ENCODE results near the gene LRFN4.

LRFN4 gene

GRCh38 chr11:66885469-66885868 lies 28.6 kb downstream of the LRFN4 start:
- TF ChIP-seq ZFX (IDR thresholded peaks at IDR 0.05; ENCODE audit: borderline replicate concordance) (no peak), CTCF (IDR thresholded peaks at IDR 0.05) (0 out of 2 replicates have a peak, but pooled peaks have one; percentile 1)
- no peak overlapping the region for H3K27ac ChIP-seq

- TF ChIP-seq CTCF (IDR thresholded peaks at IDR 0.05) (no peak), ZFX (IDR thresholded peaks at IDR 0.05; ENCODE audit: borderline replicate concordance) (no peak)
- no peak overlapping the region for H3K27ac ChIP-seq
Measured at GRCh38 chr11:66885950-66886440, 29.1 kb downstream of the LRFN4 start.

DNA sequence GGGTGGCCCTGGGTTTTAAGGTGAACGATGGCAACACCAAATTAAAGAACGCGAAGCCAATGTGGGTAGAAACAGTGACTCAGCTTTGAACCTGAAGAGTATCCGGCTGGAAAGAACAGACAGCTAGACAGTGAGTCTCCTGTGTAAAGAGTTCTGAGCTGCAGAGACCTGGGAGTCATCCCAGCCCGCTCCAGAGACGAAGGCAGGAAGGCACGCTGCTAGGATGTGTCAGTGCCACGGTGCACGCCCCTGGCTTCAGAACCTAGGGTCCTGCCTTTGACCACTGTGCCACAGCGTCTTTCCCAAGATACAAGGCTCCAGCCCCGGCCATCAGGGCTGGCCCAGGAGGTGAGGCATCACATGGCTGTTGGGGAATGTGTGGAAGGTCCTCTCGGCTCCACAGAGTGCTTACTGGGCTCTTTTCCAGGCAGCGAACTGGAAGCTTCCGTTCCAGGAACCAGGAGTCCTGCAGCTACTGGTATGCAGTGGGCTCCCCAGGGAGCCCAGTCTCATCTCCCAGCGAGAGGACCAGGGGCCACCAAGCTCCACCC lies 29.9 kb downstream of the LRFN4 start:
- TF ChIP-seq ZFX (IDR thresholded peaks at IDR 0.05; ENCODE audit: borderline replicate concordance): no peak
- no peak for TF ChIP-seq CTCF (IDR thresholded peaks at IDR 0.05)
- H3K27ac ChIP-seq: no peak overlapping the region

- TF ChIP-seq CTCF (IDR thresholded peaks at IDR 0.05): no peak
- TF ChIP-seq ZFX (IDR thresholded peaks at IDR 0.05; ENCODE audit: borderline replicate concordance): no peak
- H3K27ac ChIP-seq: no peak overlapping the region
Measured at GRCh38 chr11:66887526-66887925, 30.7 kb downstream of the LRFN4 start.

- TF ChIP-seq CTCF (IDR thresholded peaks at IDR 0.05) (no peak), ZFX (IDR thresholded peaks at IDR 0.05; ENCODE audit: borderline replicate concordance) (no peak)
- H3K27ac ChIP-seq: no peak overlapping the region
Measured at GRCh38 chr11:66888282-66888681, 31.4 kb downstream of the LRFN4 start.

DNA sequence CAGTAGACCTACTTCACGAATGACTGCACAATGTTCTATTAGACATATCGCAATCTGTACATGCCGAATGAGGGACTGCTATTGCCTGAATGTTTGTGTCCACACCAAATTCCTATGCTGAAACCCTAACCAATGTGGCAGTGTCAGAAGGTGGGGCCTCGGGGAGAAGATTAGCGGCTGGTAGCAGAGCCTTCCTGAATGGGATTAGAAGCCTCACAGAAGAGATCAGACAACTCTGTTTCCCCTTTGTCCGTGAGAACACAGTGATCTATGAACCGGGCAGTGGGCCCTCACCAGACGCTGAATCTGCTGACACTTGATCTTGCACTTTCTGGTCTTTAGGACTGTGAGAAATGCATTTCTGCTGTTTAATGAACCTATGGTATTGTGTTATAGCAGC lies 33.1 kb downstream of the LRFN4 start:
- no peak for TF ChIP-seq CTCF (IDR thresholded peaks at IDR 0.05)
- no peak for TF ChIP-seq ZFX (IDR thresholded peaks at IDR 0.05; ENCODE audit: borderline replicate concordance)
- H3K27ac ChIP-seq: no peak overlapping the region

DNA sequence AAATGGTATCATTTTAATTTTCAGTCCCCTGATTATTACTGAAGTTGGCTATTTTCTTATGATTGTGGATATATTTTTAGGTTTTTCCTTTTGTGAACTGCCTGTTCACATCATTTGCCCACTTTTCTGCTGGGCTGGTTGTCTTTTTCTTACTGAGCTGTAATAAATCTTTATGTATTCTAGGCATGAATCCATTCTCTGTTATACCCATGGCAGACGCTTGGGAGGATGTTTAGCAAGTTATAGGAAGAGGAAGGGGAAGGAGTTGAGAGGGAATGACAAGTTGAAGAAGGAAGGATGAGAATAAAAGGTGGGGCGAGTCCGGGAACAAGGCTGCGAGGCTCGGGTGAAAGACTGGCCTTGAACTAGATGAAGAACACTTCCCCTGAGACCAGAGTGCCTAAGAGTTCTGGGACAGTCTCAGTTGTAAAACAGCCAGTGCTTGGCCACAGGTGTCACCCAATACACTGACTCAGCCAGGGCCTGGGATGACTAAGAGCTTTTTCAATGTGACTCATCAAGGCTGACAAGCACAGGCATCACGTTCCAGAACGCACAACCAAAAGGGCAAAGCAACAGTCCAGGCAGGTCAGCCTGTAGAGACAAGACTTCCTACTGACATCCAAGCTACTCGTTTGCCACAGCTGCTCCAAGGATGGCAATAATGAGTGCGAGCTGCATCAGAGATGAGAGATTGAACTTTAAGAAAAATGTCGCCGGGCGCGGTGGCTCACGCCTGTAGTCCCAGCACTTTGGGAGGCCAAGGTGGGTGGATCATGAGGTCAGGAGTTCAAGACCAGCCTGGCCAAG lies 35.2 kb downstream of the LRFN4 start:
- peak overlapping the region; percentile 9; the same call in 1 of the 2 replicates for H3K27ac ChIP-seq
- no peak for TF ChIP-seq CTCF (IDR thresholded peaks at IDR 0.05)
- no peak for TF ChIP-seq ZFX (IDR thresholded peaks at IDR 0.05; ENCODE audit: borderline replicate concordance)
